ENCODE data around the gene SOD1. TPM values are rescaled to one million over a fixed set of nuclear protein-coding genes. Genes with fewer than 3 reads are reported as not detected.
A peak's percentile ranks its signal among the peaks of the same experiment; 100 is the strongest.

Gene SOD1
- total and polyA plus RNA-seq, 10 of the 15 experiments (the other 5 are each of a cell fraction or from before 2014, with no cell fraction given), result 171 to 710 (median 313) TPM

- H2AFZ ChIP-seq (ENCODE audit: control insufficient read depth, low read depth, low read length), result no peak overlapping the region
- ChIA-PET RAD21 (ENCODE audit: unreplicated experiment) (no interaction called here), POLR2A (no interaction called here), CTCF (interaction anchor here (0.8 kb wide), 1 partner anchor 10 kb away, joined by 3 read pairs; no protein-coding TSS in a partner anchor), SMC1A (ENCODE audit: uncharacterized antibody, unreplicated experiment) (interaction anchor here (0.6 kb wide), 1 partner anchor 440 kb away, joined by 3 read pairs; no protein-coding TSS in a partner anchor)
- no peak overlapping the region for H3K27ac ChIP-seq (ENCODE audit: control insufficient read depth, insufficient read depth)
- BruUV-seq (replicated peaks), result no TSS peak
- H3K27me3 ChIP-seq (replicated peaks in 1 of 2; ENCODE audit: control insufficient read depth in 2 of 2, insufficient read depth in 2 of 2, low read length in 1 of 2), result no peaks in the 10 kb centered on the region
- WGBS (ENCODE audit: insufficient coverage, insufficient replicate concordance, low lambda C conversion rate, missing lambda C conversion rate), result 35% methylated on average over 21 of the region's 22 CpGs
- H3K9ac ChIP-seq (ENCODE audit: control insufficient read depth, insufficient read depth, low read length), result no peak overlapping the region
- H3K9me3 ChIP-seq (replicated peaks; ENCODE audit: control insufficient read depth, insufficient read depth, low read length), result peaks cover 3% of the 10 kb centered on the region; the same call in 1 of the 3 replicates
- H3K4me1 ChIP-seq (ENCODE audit: control insufficient read depth, insufficient read depth, low read length), result no peaks in the 10 kb centered on the region
- no peaks in the 10 kb centered on the region for H3K79me2 ChIP-seq (ENCODE audit: control insufficient read depth, insufficient read depth, low read length)
- H3K4me3 ChIP-seq, result no peak overlapping the region
- ATAC-seq, result peak; percentile 36; the same call in 2 of the 3 replicates
- no peak for DNase-seq (ENCODE audit: low read depth, low spot score)
- H3K4me2 ChIP-seq (ENCODE audit: control insufficient read depth, insufficient read depth), result no peak overlapping the region
- H3K36me3 ChIP-seq (ENCODE audit: control insufficient read depth in 2 of 2, insufficient read depth in 2 of 2, low read length in 1 of 2), result no peaks in the 10 kb centered on the region
- no peak for FAIRE-seq
- in situ Hi-C loops (cut with MboI), result no loop called here
- intact Hi-C loops (cut with micrococcal nuclease; ENCODE audit: unreplicated experiment), result no loop called here
- H4K20me1 ChIP-seq (ENCODE audit: control insufficient read depth, insufficient read depth), result no peaks in the 10 kb centered on the region
- TF ChIP-seq ATF3 (IDR thresholded peaks at IDR 0.05; ENCODE audit: borderline replicate concordance, extremely low read depth, low read depth, low read length) (no peak), SMC3 (IDR thresholded peaks at IDR 0.05; ENCODE audit: borderline replicate concordance, low read length) (no peak), RFX5 (IDR thresholded peaks at IDR 0.05; ENCODE audit: low read depth, low read length) (no peak), CHD2 (IDR thresholded peaks at IDR 0.05; ENCODE audit: borderline replicate concordance, low read depth, low read length) (no peak), EZH2 (IDR thresholded peaks at IDR 0.05; ENCODE audit: borderline replicate concordance, control insufficient read depth, low read depth, low read length) (no peak), TBL1XR1 (IDR thresholded peaks at IDR 0.05; ENCODE audit: low read depth, low read length) (no peak), LARP7 (IDR thresholded peaks at IDR 0.05) (no peak), NR2C1 (IDR thresholded peaks at IDR 0.05) (no peak), NR2F1 (conservative IDR thresholded peaks at IDR 0.05) (no peak), CBX3 (IDR thresholded peaks at IDR 0.05; ENCODE audit: borderline replicate concordance, low read depth) (no peak), SREBF2 (IDR thresholded peaks at IDR 0.05; ENCODE audit: low read length) (no peak), EED (IDR thresholded peaks at IDR 0.05; ENCODE audit: low read depth) (no peak), TCF12 (IDR thresholded peaks at IDR 0.05; ENCODE audit: low read depth, low read length) (no peak), NFYB (IDR thresholded peaks at IDR 0.05; ENCODE audit: insufficient read depth, low read depth, low read length) (no peak), IRF5 (IDR thresholded peaks at IDR 0.05; ENCODE audit: borderline replicate concordance) (no peak), MXI1 (IDR thresholded peaks at IDR 0.05; ENCODE audit: low read depth, low read length) (no peak)
- TF ChIP-seq, protein P1, sequence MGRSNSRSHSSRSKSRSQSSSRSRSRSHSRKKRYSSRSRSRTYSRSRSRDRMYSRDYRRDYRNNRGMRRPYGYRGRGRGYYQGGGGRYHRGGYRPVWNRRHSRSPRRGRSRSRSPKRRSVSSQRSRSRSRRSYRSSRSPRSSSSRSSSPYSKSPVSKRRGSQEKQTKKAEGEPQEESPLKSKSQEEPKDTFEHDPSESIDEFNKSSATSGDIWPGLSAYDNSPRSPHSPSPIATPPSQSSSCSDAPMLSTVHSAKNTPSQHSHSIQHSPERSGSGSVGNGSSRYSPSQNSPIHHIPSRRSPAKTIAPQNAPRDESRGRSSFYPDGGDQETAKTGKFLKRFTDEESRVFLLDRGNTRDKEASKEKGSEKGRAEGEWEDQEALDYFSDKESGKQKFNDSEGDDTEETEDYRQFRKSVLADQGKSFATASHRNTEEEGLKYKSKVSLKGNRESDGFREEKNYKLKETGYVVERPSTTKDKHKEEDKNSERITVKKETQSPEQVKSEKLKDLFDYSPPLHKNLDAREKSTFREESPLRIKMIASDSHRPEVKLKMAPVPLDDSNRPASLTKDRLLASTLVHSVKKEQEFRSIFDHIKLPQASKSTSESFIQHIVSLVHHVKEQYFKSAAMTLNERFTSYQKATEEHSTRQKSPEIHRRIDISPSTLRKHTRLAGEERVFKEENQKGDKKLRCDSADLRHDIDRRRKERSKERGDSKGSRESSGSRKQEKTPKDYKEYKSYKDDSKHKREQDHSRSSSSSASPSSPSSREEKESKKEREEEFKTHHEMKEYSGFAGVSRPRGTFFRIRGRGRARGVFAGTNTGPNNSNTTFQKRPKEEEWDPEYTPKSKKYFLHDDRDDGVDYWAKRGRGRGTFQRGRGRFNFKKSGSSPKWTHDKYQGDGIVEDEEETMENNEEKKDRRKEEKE (IDR thresholded peaks at IDR 0.05), result no peak
- TF ChIP-seq, protein P2, sequence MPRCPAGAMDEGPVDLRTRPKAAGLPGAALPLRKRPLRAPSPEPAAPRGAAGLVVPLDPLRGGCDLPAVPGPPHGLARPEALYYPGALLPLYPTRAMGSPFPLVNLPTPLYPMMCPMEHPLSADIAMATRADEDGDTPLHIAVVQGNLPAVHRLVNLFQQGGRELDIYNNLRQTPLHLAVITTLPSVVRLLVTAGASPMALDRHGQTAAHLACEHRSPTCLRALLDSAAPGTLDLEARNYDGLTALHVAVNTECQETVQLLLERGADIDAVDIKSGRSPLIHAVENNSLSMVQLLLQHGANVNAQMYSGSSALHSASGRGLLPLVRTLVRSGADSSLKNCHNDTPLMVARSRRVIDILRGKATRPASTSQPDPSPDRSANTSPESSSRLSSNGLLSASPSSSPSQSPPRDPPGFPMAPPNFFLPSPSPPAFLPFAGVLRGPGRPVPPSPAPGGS (IDR thresholded peaks at IDR 0.05; ENCODE audit: borderline replicate concordance, insufficient read depth, low read depth, low read length, poor library complexity, severe bottlenecking), result no peak
Observed at GRCh38 chr21:31612894-31613785, 46.4 kb upstream of the SOD1 start.

Data from GM12878 (cell line).